ENCODE data around the gene ZNRF3. TPM values are rescaled to one million over a fixed set of nuclear protein-coding genes. Genes with fewer than 3 reads are reported as not detected.

ZNRF3 gene
- total and polyA plus RNA-seq, 7 donors, result 2.2 to 8.5 (median 4.9) TPM

DNA sequence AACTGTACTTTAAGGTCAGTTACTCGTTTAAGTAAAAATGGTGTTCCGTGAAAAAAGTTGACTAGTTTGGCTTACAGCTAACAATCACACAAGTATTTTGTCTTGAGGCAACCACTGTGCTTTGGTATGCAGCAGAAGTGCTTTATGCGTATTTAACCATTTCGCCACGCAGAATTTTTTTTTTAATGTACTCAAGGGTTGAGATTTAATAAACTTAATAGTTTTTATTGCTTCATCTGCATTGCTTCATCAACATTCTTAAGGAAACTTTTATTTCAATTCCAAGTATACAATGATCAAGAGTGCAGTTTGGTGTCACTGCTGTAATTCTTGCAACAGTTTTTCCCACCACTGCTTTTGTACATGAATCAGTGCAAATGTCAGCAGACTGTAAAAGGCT is 66.4 kb downstream of the ZNRF3 start:
- TF ChIP-seq, protein P1, sequence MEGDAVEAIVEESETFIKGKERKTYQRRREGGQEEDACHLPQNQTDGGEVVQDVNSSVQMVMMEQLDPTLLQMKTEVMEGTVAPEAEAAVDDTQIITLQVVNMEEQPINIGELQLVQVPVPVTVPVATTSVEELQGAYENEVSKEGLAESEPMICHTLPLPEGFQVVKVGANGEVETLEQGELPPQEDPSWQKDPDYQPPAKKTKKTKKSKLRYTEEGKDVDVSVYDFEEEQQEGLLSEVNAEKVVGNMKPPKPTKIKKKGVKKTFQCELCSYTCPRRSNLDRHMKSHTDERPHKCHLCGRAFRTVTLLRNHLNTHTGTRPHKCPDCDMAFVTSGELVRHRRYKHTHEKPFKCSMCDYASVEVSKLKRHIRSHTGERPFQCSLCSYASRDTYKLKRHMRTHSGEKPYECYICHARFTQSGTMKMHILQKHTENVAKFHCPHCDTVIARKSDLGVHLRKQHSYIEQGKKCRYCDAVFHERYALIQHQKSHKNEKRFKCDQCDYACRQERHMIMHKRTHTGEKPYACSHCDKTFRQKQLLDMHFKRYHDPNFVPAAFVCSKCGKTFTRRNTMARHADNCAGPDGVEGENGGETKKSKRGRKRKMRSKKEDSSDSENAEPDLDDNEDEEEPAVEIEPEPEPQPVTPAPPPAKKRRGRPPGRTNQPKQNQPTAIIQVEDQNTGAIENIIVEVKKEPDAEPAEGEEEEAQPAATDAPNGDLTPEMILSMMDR (IDR thresholded peaks at IDR 0.05), result no peak
- 71 to 84% (median 72%) methylated on average over 5 of the region's 5 CpGs for WGBS, 3 donors
- no peaks in the 10 kb centered on the region for H3K36me3 ChIP-seq (ENCODE audit: insufficient read depth in 1 of 2, low read depth in 1 of 2)
- peaks cover 55% of the 10 kb centered on the region for H3K4me1 ChIP-seq
- intact Hi-C loops (cut with DNase I), result loop anchor here in 1 of 2 donors (5.0 kb wide), 1 partner anchor 42 kb away; no protein-coding TSS in a partner anchor
- no peak for ATAC-seq
- H3K4me3 ChIP-seq, result no peak overlapping the region
- no peak for DNase-seq
- no peak overlapping the region for H3K27ac ChIP-seq
- no peaks in the 10 kb centered on the region for H3K27me3 ChIP-seq (ENCODE audit: insufficient read depth in 3 of 3, low read length in 2 of 3)
- H3K9me3 ChIP-seq, result peaks cover 10% of the 10 kb centered on the region

DNA sequence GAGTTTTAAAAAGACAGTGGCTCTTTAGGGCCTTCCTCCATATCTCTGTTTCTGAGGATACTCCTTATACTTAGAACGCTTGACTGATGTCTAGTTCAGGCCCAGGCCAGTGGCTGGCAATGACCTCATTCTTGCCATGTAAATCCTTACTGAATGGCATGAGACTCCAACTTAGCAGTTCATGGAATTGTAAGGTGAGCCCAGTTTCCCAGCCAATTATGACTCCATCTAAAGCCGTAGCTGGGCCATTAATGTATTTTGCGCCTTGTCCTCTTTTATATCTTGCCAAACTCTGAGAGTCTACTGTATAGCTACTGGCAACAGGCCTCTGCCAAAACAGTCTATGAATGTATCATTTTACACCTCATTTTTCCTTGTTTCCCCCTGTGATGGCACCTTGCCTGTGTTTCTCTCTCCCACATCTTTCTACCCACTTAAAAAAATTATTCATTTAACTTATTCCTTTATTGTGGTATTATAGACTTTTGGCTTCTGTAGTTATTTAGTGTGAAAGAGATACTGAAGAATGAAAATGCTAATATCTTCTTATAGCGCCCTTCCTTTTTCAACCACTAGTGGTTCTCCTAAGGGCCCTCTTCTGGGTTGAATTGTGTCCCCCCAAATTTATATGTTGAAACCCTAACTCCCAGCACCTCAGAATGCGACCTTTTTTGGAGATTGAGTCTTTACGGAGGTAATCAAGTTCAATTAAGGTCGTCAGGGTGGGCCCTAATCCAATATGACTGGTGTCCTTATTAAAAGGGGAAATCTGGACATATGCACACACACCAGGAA is 67.4 kb downstream of the ZNRF3 start:
- intact Hi-C loops (cut with DNase I), result loop anchor here in 1 of 2 donors (5.0 kb wide), 1 partner anchor 44 kb away; no protein-coding TSS in a partner anchor
- H3K4me3 ChIP-seq, result no peak overlapping the region
- ATAC-seq (peak in 3 of 4 donors; percentile 61 to 78 (median 77)), DNase-seq (no peak)
- peak overlapping the region; percentile 44 for H3K27ac ChIP-seq
- TF ChIP-seq, protein P1 (IDR thresholded peaks at IDR 0.05), result no peak
- peaks cover 58% of the 10 kb centered on the region for H3K4me1 ChIP-seq
- H3K36me3 ChIP-seq (ENCODE audit: insufficient read depth in 1 of 2, low read depth in 1 of 2), result no peaks in the 10 kb centered on the region
- no peaks in the 10 kb centered on the region for H3K27me3 ChIP-seq (ENCODE audit: insufficient read depth in 3 of 3, low read length in 2 of 3)
- WGBS, 3 donors, result 46 to 54% (median 49%) methylated on average over 7 of the region's 7 CpGs
- peaks cover 10% of the 10 kb centered on the region for H3K9me3 ChIP-seq

DNA sequence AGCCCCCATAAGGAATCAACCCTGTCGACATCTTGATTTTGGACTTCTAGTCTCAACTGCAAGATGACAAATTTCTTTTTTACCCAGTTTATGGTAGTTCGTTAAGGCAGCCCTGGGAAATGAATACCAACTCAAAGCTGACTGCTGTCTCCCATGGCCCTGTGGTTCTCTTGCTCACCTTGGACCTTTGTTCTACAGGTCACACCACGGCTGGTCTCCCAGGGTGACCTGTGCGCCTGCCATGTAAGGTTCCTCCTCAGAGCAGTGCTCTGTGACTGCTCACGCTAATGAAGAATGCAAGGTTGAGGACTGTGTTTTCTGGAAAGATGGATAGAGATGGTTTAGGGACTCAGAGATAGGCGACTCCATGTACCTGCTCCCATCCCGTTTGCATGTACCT is 68.2 kb downstream of the ZNRF3 start:
- H3K36me3 ChIP-seq (ENCODE audit: insufficient read depth in 1 of 2, low read depth in 1 of 2), result no peaks in the 10 kb centered on the region
- TF ChIP-seq, protein P1 (IDR thresholded peaks at IDR 0.05), result no peak
- H3K4me1 ChIP-seq, result peaks cover 60% of the 10 kb centered on the region
- intact Hi-C loops (cut with DNase I), result loop anchor here in 1 of 2 donors (5.0 kb wide), 1 partner anchor 44 kb away; no protein-coding TSS in a partner anchor
- peak overlapping the region; percentile 44 for H3K27ac ChIP-seq
- H3K27me3 ChIP-seq (ENCODE audit: insufficient read depth in 3 of 3, low read length in 2 of 3), result no peaks in the 10 kb centered on the region
- 69 to 75% (median 70%) methylated on average over 7 of the region's 7 CpGs for WGBS, 3 donors
- H3K4me3 ChIP-seq, result no peak overlapping the region
- ATAC-seq, result peak; percentile 7 to 29 (median 20)
- DNase-seq, result no peak
- peaks cover 10% of the 10 kb centered on the region for H3K9me3 ChIP-seq

DNA sequence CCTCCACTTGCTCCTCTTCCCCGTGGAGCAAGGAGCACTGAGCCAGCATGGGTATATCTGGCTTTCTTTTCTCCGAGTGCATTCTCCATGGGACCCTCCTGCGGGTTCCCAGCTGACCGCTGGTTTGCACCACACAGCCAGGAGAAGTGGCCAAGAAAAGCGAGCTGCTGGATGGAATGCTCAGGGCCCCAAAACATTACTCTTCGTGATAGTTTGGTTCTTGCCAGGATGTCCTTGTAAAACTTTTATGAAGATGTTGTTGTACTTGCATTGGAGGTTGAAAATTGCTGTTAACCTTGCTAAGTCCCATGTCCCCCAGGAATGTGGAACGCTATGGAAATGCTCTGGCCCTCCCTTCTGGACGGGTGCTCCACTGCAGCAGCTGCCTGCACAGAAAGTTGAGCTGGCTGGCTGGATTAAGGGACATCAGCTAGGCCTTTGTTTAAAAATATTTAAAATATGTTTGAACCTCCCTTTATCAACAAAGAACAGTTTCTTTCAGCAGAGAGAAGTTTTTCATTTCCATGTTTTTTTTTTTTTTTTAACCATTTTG is 68.7 kb downstream of the ZNRF3 start:
- Histone ChIP-seq H3K9me3 (peaks cover 7% of the 10 kb centered on the region), H3K27me3 (ENCODE audit: insufficient read depth in 3 of 3, low read length in 2 of 3) (no peaks in the 10 kb centered on the region), H3K36me3 (ENCODE audit: insufficient read depth in 1 of 2, low read depth in 1 of 2) (no peaks in the 10 kb centered on the region), H3K4me1 (peaks cover 65% of the 10 kb centered on the region), H3K27ac (peak overlapping the region; percentile 44), H3K4me3 (no peak overlapping the region)
- intact Hi-C loops (cut with DNase I), result loop anchor here in 1 of 2 donors (5.0 kb wide), 1 partner anchor 45 kb away; no protein-coding TSS in a partner anchor
- WGBS, 3 donors, result 17 to 40% (median 26%) methylated on average over 8 of the region's 8 CpGs
- ATAC-seq (peak; percentile 49 to 73 (median 60)), DNase-seq (no peak)
- TF ChIP-seq, protein P1 (IDR thresholded peaks at IDR 0.05), result peak; percentile 18
